Karpas-422 (cell line): ENCODE data around the gene CR1. TPM values are rescaled to one million over a fixed set of nuclear protein-coding genes. Genes with fewer than 3 reads are reported as not detected.
"Not testable (repeated sequence)": the region's sequence is repeated elsewhere in the genome, so short reads cannot be mapped to it uniquely, and the experiment has no call there.

Experiments
- DNase-seq: peaks from one replicate; pipeline ENCODE4 v3.0.0-alpha.2; 2015
- H2AFZ ChIP-seq: fragments of 200-600 bp; sonication (generic); 2 replicates; pipeline ENCODE4 v1.6.1; 2014; ENCODE audit warnings: antibody characterized with exemption, low read length, mixed read lengths
- H3K27ac ChIP-seq: fragments of 200-600 bp; sonication (generic); 2 replicates; pipeline ENCODE4 v1.5.1; 2014; ENCODE audit warnings: mild to moderate bottlenecking, low read length, moderate library complexity
- H3K27me3 ChIP-seq: fragments of 200-600 bp; sonication (generic); 2 replicates; pipeline ENCODE4 v1.6.1; 2014; ENCODE audit warnings: low read length, mixed read lengths
- H3K36me3 ChIP-seq: fragments of 200-600 bp; sonication (generic); 2 replicates; pipeline ENCODE4 v1.6.1; 2014; ENCODE audit warnings: low read length, mixed read lengths; ENCODE audit not compliant: insufficient read depth
- H3K4me1 ChIP-seq: fragments of 200-600 bp; sonication (generic); 2 replicates; pipeline ENCODE4 v1.6.1; 2014; ENCODE audit warnings: mild to moderate bottlenecking, low read length, mixed read lengths
- H3K4me2 ChIP-seq: fragments of 200-600 bp; sonication (generic); 2 replicates; pipeline ENCODE4 v1.6.1; 2014; ENCODE audit warnings: low read length, low read depth, mild to moderate bottlenecking; ENCODE audit not compliant: poor library complexity, severe bottlenecking
- H3K4me3 ChIP-seq: fragments of 200-600 bp; sonication (generic); 2 replicates; pipeline ENCODE4 v1.5.1; 2014; ENCODE audit warnings: mild to moderate bottlenecking, antibody characterized with exemption, low read length, mixed read lengths
- H3K79me2 ChIP-seq: fragments of 200-600 bp; sonication (generic); 2 replicates; pipeline ENCODE4 v1.6.1; 2014; ENCODE audit warnings: mild to moderate bottlenecking, low read length, mixed read lengths
- H3K9ac ChIP-seq: fragments of 200-600 bp; sonication (generic); 2 replicates; pipeline ENCODE4 v1.6.0; 2014; ENCODE audit warnings: low read length
- H3K9me2 ChIP-seq: fragments of 200-600 bp; sonication (generic), shearing (Covaris generic); replicated peaks from 2 replicates; pipeline ENCODE4 v1.6.0; 2014; ENCODE audit warnings: mild to moderate bottlenecking, low read length, moderate library complexity; ENCODE audit not compliant: insufficient read depth
- H3K9me3 ChIP-seq: fragments of 300-700, 200-600 bp; sonication (generic); 2 replicates; pipeline ENCODE4 v1.6.1; 2014; ENCODE audit warnings: low read length, mixed read lengths
- H4K20me1 ChIP-seq: fragments of 200-600 bp; sonication (generic); 2 replicates; pipeline ENCODE4 v1.6.1; 2014; ENCODE audit warnings: mild to moderate bottlenecking, antibody characterized with exemption, low read length, low read depth; ENCODE audit not compliant: insufficient read depth
- total RNA-seq: library from RNA; depleted of rRNA; stranded (reverse); fragments of >200 nt; shearing (Covaris generic); gene quantifications from 2 replicates; pipeline ENCODE4 v1.2.3, GENCODE V29; 2014; ENCODE audit warnings: low replicate concordance

The CR1 gene
- total RNA-seq, 1 experiment from 2014 or later: not detected

GRCh38 chr1:207633699-207634289, 137.8 kb downstream of the CR1 start:
- H3K4me2 ChIP-seq, H3K36me3 ChIP-seq, H3K4me3 ChIP-seq, H3K27me3 ChIP-seq, H3K4me1 ChIP-seq, H4K20me1 ChIP-seq, DNase-seq, H3K9me3 ChIP-seq, H2AFZ ChIP-seq, H3K9ac ChIP-seq, H3K79me2 ChIP-seq, H3K27ac ChIP-seq, H3K9me2 ChIP-seq: not testable (repeated sequence)

GRCh38 chr1:207634293-207634692, 138.3 kb downstream of the CR1 start:
- not testable (repeated sequence) for H4K20me1 ChIP-seq, H3K4me3 ChIP-seq

GRCh38 chr1:207635569-207636186, 139.7 kb downstream of the CR1 start:
- not testable (repeated sequence) for DNase-seq, H4K20me1 ChIP-seq
- peak overlapping the region; percentile 7 for H3K4me2 ChIP-seq

More at GRCh38 chr1:207634293-207634692, 138.3 kb downstream of the CR1 start:
- H3K4me1 ChIP-seq, H2AFZ ChIP-seq, H3K4me2 ChIP-seq, H3K9me3 ChIP-seq, H3K27me3 ChIP-seq, H3K79me2 ChIP-seq, H3K27ac ChIP-seq, H3K36me3 ChIP-seq, H3K9ac ChIP-seq, H3K9me2 ChIP-seq, DNase-seq: not testable (repeated sequence)

GRCh38 chr1:207638487-207639145, 142.7 kb downstream of the CR1 start:
- H3K4me3 ChIP-seq, H3K4me1 ChIP-seq, H3K27me3 ChIP-seq, H3K9me2 ChIP-seq, H3K79me2 ChIP-seq, H3K36me3 ChIP-seq, H4K20me1 ChIP-seq, H3K9me3 ChIP-seq, H2AFZ ChIP-seq, DNase-seq, H3K27ac ChIP-seq, H3K4me2 ChIP-seq, H3K9ac ChIP-seq: not testable (repeated sequence)

More at GRCh38 chr1:207635569-207636186, 139.7 kb downstream of the CR1 start:
- not testable (repeated sequence) for H3K27ac ChIP-seq, H3K79me2 ChIP-seq, H3K9me2 ChIP-seq, H3K36me3 ChIP-seq, H2AFZ ChIP-seq, H3K9ac ChIP-seq, H3K27me3 ChIP-seq, H3K4me1 ChIP-seq, H3K9me3 ChIP-seq
- H3K4me3 ChIP-seq: 0 out of 2 replicates have a peak overlapping the region, but pooled peaks have one; percentile 19

DNA sequence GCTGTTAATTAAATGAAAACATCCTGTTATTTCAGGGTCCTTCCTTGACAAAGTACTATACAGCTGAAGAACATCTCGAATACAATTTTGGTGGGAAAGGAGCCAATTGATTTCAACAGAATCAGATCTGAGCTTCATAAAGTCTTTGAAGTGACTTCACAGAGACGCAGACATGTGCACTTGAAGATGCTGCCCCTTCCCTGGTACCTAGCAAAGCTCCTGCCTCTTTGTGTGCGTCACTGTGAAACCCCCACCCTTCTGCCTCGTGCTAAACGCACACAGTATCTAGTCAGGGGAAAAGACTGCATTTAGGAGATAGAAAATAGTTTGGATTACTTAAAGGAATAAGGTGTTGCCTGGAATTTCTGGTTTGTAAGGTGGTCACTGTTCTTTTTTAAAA, 143.4 kb downstream of the CR1 start:
- DNase-seq, H3K36me3 ChIP-seq, H3K27me3 ChIP-seq, H3K79me2 ChIP-seq, H3K9ac ChIP-seq, H4K20me1 ChIP-seq, H3K4me1 ChIP-seq, H2AFZ ChIP-seq, H3K4me3 ChIP-seq, H3K9me2 ChIP-seq, H3K9me3 ChIP-seq, H3K27ac ChIP-seq, H3K4me2 ChIP-seq: not testable (repeated sequence)

DNA sequence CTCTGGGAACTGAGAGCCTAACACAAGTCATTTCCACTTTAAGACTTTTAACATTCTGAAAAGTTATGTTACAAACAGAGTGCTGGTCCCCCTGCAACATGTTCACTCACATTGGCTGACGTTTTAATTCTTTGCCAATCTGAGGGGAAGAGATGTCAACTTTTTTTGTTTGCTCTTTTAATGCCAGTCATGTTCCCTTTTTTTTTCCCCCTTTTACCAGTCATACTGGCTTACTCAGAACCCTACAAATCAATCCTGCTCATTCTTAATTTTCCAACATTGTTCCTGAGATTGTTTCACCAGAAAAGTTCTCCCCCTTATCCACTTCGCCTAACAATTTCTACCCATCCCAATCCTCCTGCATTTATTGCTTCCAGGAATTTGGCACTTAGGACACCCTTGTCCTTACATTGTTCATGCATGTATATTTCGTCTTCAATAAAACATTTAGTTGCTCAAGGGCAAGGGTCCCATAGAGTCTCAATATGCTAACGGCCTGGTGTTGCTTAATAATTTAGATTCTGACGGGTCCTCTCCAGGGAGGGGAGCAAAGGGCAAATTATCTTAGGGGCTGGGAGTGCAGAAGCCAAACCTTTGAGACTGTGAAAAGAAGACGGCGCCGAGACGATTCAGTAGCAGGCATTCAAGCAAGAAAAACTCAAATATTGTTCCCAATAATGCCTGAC, 148.4 kb downstream of the CR1 start:
- Histone ChIP-seq H2AFZ (no peak overlapping the region), H3K4me3 (no peak overlapping the region), H3K27me3 (no peaks in the 10 kb centered on the region)

DNA sequence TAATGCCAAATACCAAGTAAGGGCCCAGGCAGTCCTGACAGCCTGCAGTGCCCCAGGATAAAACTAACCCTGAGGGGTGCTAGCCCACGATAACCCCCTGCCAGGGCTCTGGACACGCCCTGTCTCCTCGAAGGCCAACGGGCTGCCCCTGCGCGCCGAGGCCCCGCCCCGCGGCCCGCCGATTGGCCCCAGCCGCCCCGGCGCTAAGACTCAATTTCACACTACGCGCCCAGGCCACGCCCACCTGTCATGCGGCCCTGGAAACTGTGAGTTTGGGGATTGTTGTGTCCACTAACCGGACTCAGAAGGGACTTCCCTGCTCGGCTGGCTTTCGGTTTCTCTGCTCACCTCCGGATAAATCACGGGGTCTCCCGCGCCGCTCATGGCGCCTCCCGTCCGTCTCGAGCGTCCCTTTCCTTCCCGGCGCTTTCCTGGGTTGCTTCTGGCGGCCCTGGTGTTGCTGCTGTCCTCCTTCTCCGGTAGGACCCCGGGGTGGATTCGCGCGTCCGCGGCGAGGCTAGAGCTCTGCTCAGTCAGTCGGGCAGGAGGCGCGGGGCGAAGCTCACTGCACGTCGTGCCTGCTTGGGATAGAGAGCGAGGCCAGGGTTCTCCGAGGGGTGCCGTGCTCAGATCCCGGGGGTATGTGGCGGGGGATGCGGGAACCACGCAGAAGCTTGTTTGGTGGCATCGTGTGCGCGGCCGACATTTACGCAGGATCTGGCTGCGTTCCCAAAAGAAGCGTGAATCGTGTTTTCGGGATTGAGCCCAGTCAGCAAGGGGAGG, 149.1 kb downstream of the CR1 start, which contains the start of gene CR1L:
TSS of gene CR1L (plus strand) at position 282 of the 783 bp plus-strand sequence. CDS start at position 383, 101 bp downstream.
- Histone ChIP-seq H3K4me2 (no peak within 1 kb of the TSS), H3K36me3 (no peaks in the 10 kb centered on the region), H3K9me3 (no peaks in the 10 kb centered on the region), H3K79me2 (no peaks in the 10 kb centered on the region), H3K27me3 (no peaks in the 10 kb centered on the region), H3K4me1 (no peaks in the 10 kb centered on the region), H2AFZ (no peak within 1 kb of the TSS), H3K27ac (no peak within 1 kb of the TSS), H3K9ac (no peak within 1 kb of the TSS), H3K4me3 (no peak within 1 kb of the TSS), H3K9me2 (no peaks in the 10 kb centered on the region), H4K20me1 (no peaks in the 10 kb centered on the region)
- no peak for DNase-seq

More for the DNA sequence above, 148.4 kb downstream of the CR1 start:
- Histone ChIP-seq H3K4me2 (no peak overlapping the region), H3K9ac (no peak overlapping the region), H3K9me2 (no peaks in the 10 kb centered on the region), H3K36me3 (no peaks in the 10 kb centered on the region), H4K20me1 (no peaks in the 10 kb centered on the region), H3K9me3 (no peaks in the 10 kb centered on the region), H3K27ac (no peak overlapping the region), H3K79me2 (no peaks in the 10 kb centered on the region), H3K4me1 (no peaks in the 10 kb centered on the region)
- no peak for DNase-seq
